ENCODE measurements around the gene ST14.
"Not testable (repeated sequence)": the region's sequence is repeated elsewhere in the genome, so short reads cannot be mapped to it uniquely, and the experiment has no call there.

Gene ST14

GRCh38 chr11:130211144-130211543 is 51.6 kb downstream of the ST14 start:
- no peak for DNase-seq

- DNase-seq = no peak
Observed at GRCh38 chr11:130211781-130212401, 52.3 kb downstream of the ST14 start.

- DNase-seq = no peak
Observed at GRCh38 chr11:130212431-130212961, 52.9 kb downstream of the ST14 start.

GRCh38 chr11:130213143-130213978 is 53.8 kb downstream of the ST14 start:
- peak; percentile 62 for DNase-seq

GRCh38 chr11:130213979-130214281 is 54.3 kb downstream of the ST14 start:
- no peak for DNase-seq

- no peak for DNase-seq
Observed at GRCh38 chr11:130214861-130215530, 55.4 kb downstream of the ST14 start.

- DNase-seq = no peak
Observed at GRCh38 chr11:130215531-130216220, 56.1 kb downstream of the ST14 start.

GRCh38 chr11:130216221-130216550 is 56.6 kb downstream of the ST14 start:
- no peak for DNase-seq

GRCh38 chr11:130216591-130217132 is 57.1 kb downstream of the ST14 start:
- no peak for DNase-seq

- no peak for DNase-seq
Observed at GRCh38 chr11:130217133-130218031, 57.8 kb downstream of the ST14 start.

GRCh38 chr11:130218501-130219070 is 59.0 kb downstream of the ST14 start:
- DNase-seq = no peak

- DNase-seq = no peak
Observed at GRCh38 chr11:130219148-130219547, 59.6 kb downstream of the ST14 start.

- DNase-seq = no peak
Observed at GRCh38 chr11:130220311-130221035, 60.9 kb downstream of the ST14 start.

GRCh38 chr11:130223291-130223971 is 63.8 kb downstream of the ST14 start:
- no peak for DNase-seq

- DNase-seq = no peak
Observed at GRCh38 chr11:130227373-130227772, 67.8 kb downstream of the ST14 start.

GRCh38 chr11:130233486-130233885 is 73.9 kb downstream of the ST14 start:
- not testable (repeated sequence) for DNase-seq

- not testable (repeated sequence) for DNase-seq
Observed at GRCh38 chr11:130233888-130234287, 74.3 kb downstream of the ST14 start.

GRCh38 chr11:130234315-130234714 is 74.7 kb downstream of the ST14 start:
- DNase-seq = no peak

GRCh38 chr11:130237282-130238006 is 77.9 kb downstream of the ST14 start:
- no peak for DNase-seq

GRCh38 chr11:130241713-130242112 is 82.1 kb downstream of the ST14 start:
- no peak for DNase-seq

Data from CD4-positive, alpha-beta T cell treated with Interleukin-15 for 1 hour (primary cell).